ENCODE results near the gene CABP7.

Gene CABP7

GRCh38 chr22:29772170-29772641 lies 52.4 kb downstream of the CABP7 start:
- no peak for DNase-seq (ENCODE audit: low spot score)
- no peak overlapping the region for H3K27ac ChIP-seq
- no peak for TF ChIP-seq CTCF (IDR thresholded peaks at IDR 0.05)
- no peak overlapping the region for H3K4me3 ChIP-seq

- Histone ChIP-seq H3K4me3 (no peak overlapping the region), H3K27ac (no peak overlapping the region)
- DNase-seq (ENCODE audit: low spot score): no peak
- no peak for TF ChIP-seq CTCF (IDR thresholded peaks at IDR 0.05)
These were observed 53.4 kb downstream of the CABP7 start for GRCh38 chr22:29773233-29773632.

GRCh38 chr22:29780220-29780619 lies 60.4 kb downstream of the CABP7 start:
- TF ChIP-seq CTCF (IDR thresholded peaks at IDR 0.05): no peak
- DNase-seq (ENCODE audit: low spot score): no peak
- Histone ChIP-seq H3K27ac (peak overlapping the region in 1 of 2 donors; percentile 59), H3K4me3 (no peak overlapping the region)

GRCh38 chr22:29780748-29781676 lies 61.2 kb downstream of the CABP7 start:
- no peak for DNase-seq (ENCODE audit: low spot score)
- TF ChIP-seq CTCF (IDR thresholded peaks at IDR 0.05): no peak
- H3K27ac ChIP-seq: peak overlapping the region in 1 of 2 donors; percentile 59
- H3K4me3 ChIP-seq: no peak overlapping the region
